GM10248 (cell line): Measurements from ENCODE around the gene THBD.

Source experiments
- CTCF ChIA-PET: fragments of 300-600 bp; sonication (Branson Sonifier 250); formaldehyde crosslinking; extraction: SDS; loops from one replicate; lab custom pipeline; 2021; ENCODE audit warnings: antibody characterized with exemption; lab: Yijun Ruan, JAX
- POLR2A ChIA-PET: fragments of 350-650 bp; sonication (Branson Sonifier 250); formaldehyde crosslinking; extraction: SDS; loops from one replicate; lab custom pipeline; 2020; ENCODE audit warnings: antibody characterized with exemption; lab: Yijun Ruan, JAX
- DNase-seq: peaks from one replicate; pipeline ENCODE4 v3.0.0; 2012; ENCODE audit errors: extremely low spot score
- TF ChIP-seq, protein P1 (sequence below): IDR thresholded peaks from 2 replicates; pipeline ENCODE4 v1.5.1; 2012; ENCODE audit warnings: mild to moderate bottlenecking, low read depth; ENCODE audit errors: extremely low read depth, missing control alignments, control extremely low read depth

THBD gene

DNA sequence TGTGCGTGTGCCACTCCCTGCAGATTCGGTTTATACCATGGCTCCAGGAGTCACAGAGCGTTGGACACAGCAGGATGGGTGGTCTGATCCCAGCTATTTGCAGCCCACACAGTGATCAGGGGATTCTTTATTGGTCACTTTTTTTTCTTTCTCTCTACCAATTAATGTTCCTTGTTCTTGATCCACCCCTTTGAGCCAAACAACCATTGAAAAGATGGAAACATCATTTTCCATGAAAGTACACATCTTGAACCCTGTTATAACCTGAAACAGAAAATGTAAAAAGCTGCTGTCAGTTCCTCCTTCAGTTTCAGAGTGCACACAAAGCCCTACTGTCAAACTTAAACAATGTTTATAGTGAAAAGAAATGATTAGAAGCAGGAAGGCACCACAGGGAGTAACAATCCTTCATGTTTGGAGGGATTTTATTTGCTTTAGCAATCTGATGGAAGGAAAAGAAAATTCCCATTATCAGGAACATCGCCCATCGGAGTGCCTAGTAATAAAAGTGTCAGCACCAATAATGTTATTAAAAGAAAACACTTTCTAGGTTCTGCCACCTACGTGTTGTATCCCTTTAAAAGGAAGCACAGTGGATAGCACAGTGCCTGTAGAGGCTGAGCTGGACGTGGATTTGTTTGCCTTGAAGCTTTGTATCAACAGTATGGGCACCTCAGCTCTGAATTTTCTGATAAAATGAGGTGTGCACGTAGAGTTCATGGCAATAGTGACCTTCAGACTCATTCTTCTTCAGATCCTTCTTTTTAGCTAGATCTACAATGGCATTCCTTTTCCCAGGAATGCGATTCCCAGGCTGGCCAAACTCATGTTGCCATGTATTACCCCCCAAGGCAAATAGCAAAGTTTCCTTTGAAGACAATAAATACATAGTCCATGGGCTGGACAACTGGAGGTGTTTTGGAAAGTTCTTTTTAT, 16.1 kb upstream of the THBD start:
- no peak for DNase-seq
- TF ChIP-seq, protein P1, sequence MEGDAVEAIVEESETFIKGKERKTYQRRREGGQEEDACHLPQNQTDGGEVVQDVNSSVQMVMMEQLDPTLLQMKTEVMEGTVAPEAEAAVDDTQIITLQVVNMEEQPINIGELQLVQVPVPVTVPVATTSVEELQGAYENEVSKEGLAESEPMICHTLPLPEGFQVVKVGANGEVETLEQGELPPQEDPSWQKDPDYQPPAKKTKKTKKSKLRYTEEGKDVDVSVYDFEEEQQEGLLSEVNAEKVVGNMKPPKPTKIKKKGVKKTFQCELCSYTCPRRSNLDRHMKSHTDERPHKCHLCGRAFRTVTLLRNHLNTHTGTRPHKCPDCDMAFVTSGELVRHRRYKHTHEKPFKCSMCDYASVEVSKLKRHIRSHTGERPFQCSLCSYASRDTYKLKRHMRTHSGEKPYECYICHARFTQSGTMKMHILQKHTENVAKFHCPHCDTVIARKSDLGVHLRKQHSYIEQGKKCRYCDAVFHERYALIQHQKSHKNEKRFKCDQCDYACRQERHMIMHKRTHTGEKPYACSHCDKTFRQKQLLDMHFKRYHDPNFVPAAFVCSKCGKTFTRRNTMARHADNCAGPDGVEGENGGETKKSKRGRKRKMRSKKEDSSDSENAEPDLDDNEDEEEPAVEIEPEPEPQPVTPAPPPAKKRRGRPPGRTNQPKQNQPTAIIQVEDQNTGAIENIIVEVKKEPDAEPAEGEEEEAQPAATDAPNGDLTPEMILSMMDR, result no peak
- POLR2A ChIA-PET, result no interaction called here
- CTCF ChIA-PET, result interaction anchor here (1.4 to 3.4 kb wide), 4 partner anchors 10 to 46 kb away, joined by 3 to 12 read pairs (median 7); no protein-coding TSS in a partner anchor

DNA sequence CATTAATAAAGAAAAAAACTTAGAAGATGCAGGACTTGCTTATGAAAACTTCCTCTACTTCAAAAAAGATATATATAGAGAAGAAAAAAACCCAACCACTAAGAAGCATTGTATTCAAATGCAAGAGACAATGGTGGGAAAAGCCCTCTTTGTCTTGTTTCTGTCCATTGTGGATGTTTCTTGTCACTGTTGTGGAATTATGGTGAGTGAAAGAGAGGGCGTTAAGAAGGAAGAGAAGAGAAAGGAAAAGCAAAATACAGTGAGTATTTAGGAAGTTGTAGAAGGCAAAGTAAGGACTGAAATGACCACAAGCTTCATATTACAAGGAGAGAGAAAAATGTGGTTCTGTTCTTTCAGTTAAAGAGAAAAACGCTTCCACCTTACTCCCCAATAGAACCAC, 14.1 kb upstream of the THBD start:
- ChIA-PET CTCF (interaction anchor here (1.2 to 2.4 kb wide), 6 partner anchors 10 to 138 kb away, joined by 4 to 9 read pairs (median 5); no protein-coding TSS in a partner anchor), POLR2A (no interaction called here)
- TF ChIP-seq, protein P1, result no peak
- no peak for DNase-seq

DNA sequence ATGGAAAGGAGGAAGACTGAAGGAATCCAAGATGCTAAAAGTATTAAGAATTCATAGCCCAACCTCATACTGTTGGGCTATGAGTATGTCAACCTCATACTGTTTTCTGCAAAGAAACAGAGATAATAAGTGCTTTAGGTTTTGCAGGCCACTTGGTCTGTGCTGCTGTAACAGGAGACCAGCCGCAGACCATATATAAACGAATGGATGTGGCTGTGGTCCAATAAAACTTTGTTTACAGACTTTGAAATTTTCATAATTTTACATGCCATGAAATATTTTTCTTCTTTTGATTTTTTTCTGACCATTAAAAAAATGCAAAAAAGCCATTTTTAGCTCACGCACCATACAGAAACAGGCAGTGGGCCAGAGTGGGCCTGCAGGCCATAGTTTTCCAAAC, 13.7 kb upstream of the THBD start:
- POLR2A ChIA-PET, result no interaction called here
- CTCF ChIA-PET, result interaction anchor here (1.1 to 2.4 kb wide), 4 partner anchors 12 to 33 kb away, joined by 3 to 9 read pairs (median 6); no protein-coding TSS in a partner anchor
- no peak for DNase-seq
- TF ChIP-seq, protein P1, result no peak

DNA sequence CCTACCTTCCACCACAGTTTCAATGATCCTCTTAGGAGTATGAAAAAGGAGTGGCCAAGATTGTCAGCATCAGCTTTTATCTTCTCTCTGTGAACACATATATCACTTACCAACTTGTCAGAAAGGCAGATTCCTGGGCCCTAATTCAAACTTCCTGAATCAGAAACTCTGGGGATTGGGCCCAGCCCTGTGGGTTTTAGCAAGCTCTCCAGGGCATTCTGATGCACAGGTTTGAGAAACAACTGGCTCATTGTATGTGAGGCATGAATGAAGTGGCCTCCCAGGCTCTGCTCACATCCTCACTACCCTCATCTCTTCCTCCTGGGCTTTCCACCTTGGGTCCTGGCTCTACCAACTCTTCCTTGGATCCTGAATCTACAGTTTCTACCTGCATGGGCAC, 13.2 kb upstream of the THBD start:
- TF ChIP-seq, protein P1, result no peak
- POLR2A ChIA-PET, result no interaction called here
- no peak for DNase-seq
- CTCF ChIA-PET, result interaction anchor here (1.1 to 3.7 kb wide), 4 partner anchors 13 to 173 kb away, joined by 3 to 23 read pairs (median 6); partner anchors contain the start of gene THBD

DNA sequence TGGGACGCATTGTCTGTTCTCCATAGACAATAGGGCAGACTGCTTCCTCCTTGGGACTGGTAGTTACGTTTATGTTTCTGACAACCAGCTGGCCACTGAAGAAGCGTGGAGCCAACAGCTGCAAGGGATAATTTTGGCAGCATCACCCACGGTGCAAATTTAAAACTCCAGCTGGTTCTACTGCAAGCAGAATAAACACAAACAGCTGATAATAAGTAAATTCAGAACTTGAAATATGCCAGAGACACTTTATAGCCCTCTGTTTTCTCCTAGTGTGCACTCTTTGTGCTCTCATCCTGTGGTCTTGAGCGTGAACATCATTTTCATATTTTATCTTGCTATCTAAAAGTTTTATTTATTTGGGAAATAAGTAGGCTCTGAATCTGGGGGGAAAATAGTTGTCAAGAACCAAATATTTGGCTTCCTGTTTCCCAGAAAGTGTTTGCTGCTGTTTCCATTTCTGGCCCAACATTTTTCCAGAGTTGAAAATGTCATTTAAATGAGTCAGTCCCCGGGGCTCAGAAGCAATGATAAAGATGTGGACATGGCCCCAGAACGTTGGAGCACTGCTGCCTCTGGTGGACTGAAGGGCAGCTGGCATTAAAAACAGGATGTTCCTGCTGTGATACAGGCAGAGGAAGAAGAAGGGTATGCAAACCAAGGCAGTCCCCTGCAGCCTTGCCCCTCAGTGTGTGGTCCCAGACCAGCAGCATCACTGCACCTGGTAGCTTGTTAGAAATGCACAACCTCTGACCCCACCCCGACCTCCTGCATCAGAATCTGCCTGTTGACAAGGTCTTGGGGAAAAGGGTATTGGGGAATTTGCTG, 12.5 kb upstream of the THBD start:
- ChIA-PET CTCF (interaction anchor here (1.1 to 3.7 kb wide), 4 partner anchors 12 to 173 kb away, joined by 3 to 23 read pairs (median 4); partner anchors contain the start of gene THBD), POLR2A (no interaction called here)
- TF ChIP-seq, protein P1, result no peak
- DNase-seq, result no peak

DNA sequence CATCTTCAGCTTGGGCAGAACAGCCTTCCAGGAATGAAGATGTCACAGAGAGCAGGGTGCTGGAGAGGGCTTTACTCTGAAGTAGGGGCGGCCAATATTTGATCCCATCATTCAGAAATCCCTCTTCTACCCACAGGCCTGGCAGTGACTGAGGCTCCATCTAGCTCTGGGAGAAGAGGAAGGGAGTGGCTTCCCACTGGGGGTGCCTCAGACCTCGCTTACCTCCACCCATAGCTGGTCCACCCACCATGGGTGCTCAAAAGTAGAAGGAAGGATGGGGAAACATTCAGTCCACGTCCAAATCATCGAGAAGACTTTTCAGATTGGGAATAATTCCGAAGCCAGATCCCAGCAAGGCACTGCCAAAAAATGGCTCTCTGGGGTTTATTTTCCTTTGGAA, 11.8 kb upstream of the THBD start:
- POLR2A ChIA-PET, result no interaction called here

More for the DNA sequence above, 11.8 kb upstream of the THBD start:
- DNase-seq, result no peak
- CTCF ChIA-PET, result interaction anchor here (1.5 to 3.7 kb wide), 3 partner anchors 11 to 140 kb away, joined by 3 to 23 read pairs (median 4); partner anchors contain the start of gene THBD
- TF ChIP-seq, protein P1, result no peak
